IMR-90 (cell line): ENCODE results near the gene FNDC10. TPM values are rescaled to one million over a fixed set of nuclear protein-coding genes. Genes with fewer than 3 reads are reported as not detected.

ENCODE experiments used
- ATAC-seq: fragments of 200-7000 bp; cut with Tn5 transposase; 2 replicates; pipeline ENCODE4 v1.9.1; 2020; ENCODE audit warnings: low read depth, mild to moderate bottlenecking, moderate library complexity
- BruUV-seq: library from RNA; stranded (reverse); fragments of 400-500 nt; replicated peaks from 2 replicates; lab custom pipeline; 2021; lab: Mats Ljungman, UMichigan
- CTCF ChIA-PET: fragments of 300-600 bp; formaldehyde crosslinking; extraction: SDS; loops from one replicate; lab custom pipeline; 2021; ENCODE audit warnings: antibody characterized with exemption; lab: Yijun Ruan, JAX
- POLR2A ChIA-PET: fragments of 300-600 bp; sonication (Branson Sonifier 250); formaldehyde crosslinking; loops from one replicate; lab custom pipeline; 2022; ENCODE audit warnings: antibody characterized with exemption; ENCODE audit not compliant: unreplicated experiment; lab: Charles Lee
- DNase-seq: peaks from one replicate; pipeline ENCODE4 v3.0.0; 2013
- H2AFZ ChIP-seq: replicated peaks from 2 replicates; pipeline ENCODE3; 2013; ENCODE audit warnings: low read length, mild to moderate bottlenecking; ENCODE audit not compliant: poor library complexity
- H2AK5ac ChIP-seq: 2 replicates; pipeline ENCODE4 v1.6.1; 2013; ENCODE audit warnings: low read depth, low read length, inconsistent platforms
- H2AK9ac ChIP-seq: replicated peaks from 2 replicates; pipeline ENCODE3; 2013; ENCODE audit warnings: mild to moderate bottlenecking, low read depth, low read length, moderate library complexity; ENCODE audit not compliant: poor library complexity
- H2BK120ac ChIP-seq: 2 replicates; pipeline ENCODE4 v1.6.1; 2013; ENCODE audit warnings: low read depth, low read length, inconsistent platforms
- H2BK15ac ChIP-seq: 3 replicates; pipeline ENCODE4 v1.6.1; 2013; ENCODE audit warnings: low read depth, low read length, inconsistent platforms
- H2BK20ac ChIP-seq: 2 replicates; pipeline ENCODE4 v1.6.1; 2013; ENCODE audit warnings: low read depth, mild to moderate bottlenecking, inconsistent platforms, low read length, moderate library complexity
- H2BK5ac ChIP-seq: 2 replicates; pipeline ENCODE4 v1.6.1; 2013; ENCODE audit warnings: mild to moderate bottlenecking, low read depth, low read length, inconsistent platforms; ENCODE audit not compliant: poor library complexity, severe bottlenecking
- H3K14ac ChIP-seq: replicated peaks from 2 replicates; pipeline ENCODE4 v1.6.1; 2013; ENCODE audit warnings: low read depth, low read length, inconsistent platforms
- H3K18ac ChIP-seq: 2 replicates; pipeline ENCODE4 v1.6.1; 2013; ENCODE audit warnings: low read depth, low read length, control low read depth
- H3K23ac ChIP-seq: 2 replicates; pipeline ENCODE4 v1.6.1; 2013; ENCODE audit warnings: low read depth, low read length, inconsistent platforms
- H3K27ac ChIP-seq: 2 replicates; pipeline ENCODE4 v1.5.1; 2013; ENCODE audit warnings: mild to moderate bottlenecking, control low read depth, low read length; ENCODE audit not compliant: insufficient read depth
- H3K27me3 ChIP-seq: 2 replicates; pipeline ENCODE4 v1.6.1; 2013; ENCODE audit warnings: low read length; ENCODE audit not compliant: control insufficient read depth, insufficient read depth
- H3K36me3 ChIP-seq: 2 replicates; pipeline ENCODE4 v1.6.1; 2013; ENCODE audit warnings: low read length, mixed read lengths; ENCODE audit not compliant: control insufficient read depth, insufficient read depth
- H3K4ac ChIP-seq: 2 replicates; pipeline ENCODE4 v1.6.1; 2013; ENCODE audit warnings: low read depth, low read length, inconsistent platforms
- H3K4me1 ChIP-seq: 2 replicates; pipeline ENCODE4 v1.6.1; 2013; ENCODE audit warnings: low read length, mixed read lengths; ENCODE audit not compliant: control insufficient read depth, insufficient read depth
- H3K4me2 ChIP-seq: 2 replicates; pipeline ENCODE4 v1.6.1; 2013; ENCODE audit warnings: low read depth, mild to moderate bottlenecking, control low read depth, low read length, moderate library complexity
- H3K4me3 ChIP-seq: 2 replicates; pipeline ENCODE4 v1.5.1; 2013; ENCODE audit warnings: low read depth, mild to moderate bottlenecking, control low read depth, low read length, moderate library complexity; ENCODE audit not compliant: insufficient read depth
- H3K56ac ChIP-seq: 2 replicates; pipeline ENCODE4 v1.6.1; 2013; ENCODE audit warnings: low read length, inconsistent platforms; ENCODE audit not compliant: insufficient read depth; ENCODE audit errors: extremely low read depth
- H3K79me1 ChIP-seq, 2 experiments: 2 replicates each; pipeline ENCODE4 v1.6.1; 2013; ENCODE audit warnings: low read length in 2 of 2, inconsistent platforms in 1 of 2, low read depth in 1 of 2
- H3K9ac ChIP-seq: 2 replicates; pipeline ENCODE4 v1.6.1; 2013; ENCODE audit warnings: low read depth, low read length, control low read depth
- H3K9me1 ChIP-seq: 2 replicates; pipeline ENCODE4 v1.6.1; 2013; ENCODE audit warnings: low read length, inconsistent platforms; ENCODE audit not compliant: insufficient read depth
- H3K9me3 ChIP-seq: 2 replicates; pipeline ENCODE4 v1.6.1; 2013; ENCODE audit warnings: low read length; ENCODE audit not compliant: control insufficient read depth, insufficient read depth
- H4K20me1 ChIP-seq: 2 replicates; pipeline ENCODE4 v1.6.1; 2013; ENCODE audit warnings: low read length, inconsistent platforms; ENCODE audit not compliant: insufficient read depth
- H4K5ac ChIP-seq: 2 replicates; pipeline ENCODE4 v1.6.1; 2013; ENCODE audit warnings: mild to moderate bottlenecking, low read depth, low read length, control low read depth
- H4K8ac ChIP-seq, 2 experiments: 2 replicates each; pipeline ENCODE4 v1.6.1; 2013; ENCODE audit warnings: low read depth in 2 of 2, low read length in 2 of 2, control low read depth in 1 of 2, inconsistent platforms in 1 of 2
- H4K91ac ChIP-seq: 2 replicates; pipeline ENCODE4 v1.6.1; 2013; ENCODE audit warnings: low read depth, low read length, inconsistent platforms; ENCODE audit not compliant: insufficient read depth
- ELK1 ChIP-seq: fragments of 150-350 bp; IDR thresholded peaks from 2 replicates; pipeline ENCODE4 v1.6.1; 2016; ENCODE audit warnings: low read depth, mild to moderate bottlenecking, low read length, moderate library complexity, borderline replicate concordance
- MAZ ChIP-seq: IDR thresholded peaks from 2 replicates; pipeline ENCODE4 v1.6.1; 2012; ENCODE audit warnings: low read depth, mild to moderate bottlenecking, low read length, improper control_type of control experiment, moderate library complexity, borderline replicate concordance
- NFE2L2 ChIP-seq: fragments of 150-350 bp; IDR thresholded peaks from 2 replicates; pipeline ENCODE4 v1.6.1; 2016; ENCODE audit warnings: low read depth, mild to moderate bottlenecking, low read length
- POLR2A ChIP-seq: IDR thresholded peaks from 2 replicates; pipeline ENCODE4 v1.6.1; 2012; ENCODE audit warnings: mild to moderate bottlenecking, low read depth, low read length
- WGBS, 2 experiments: methylation state at CpG; one replicate each; pipeline versions ENCODE4 v1.1.5 to v1.1.7; 2013; ENCODE audit warnings: missing lambda C conversion rate in 2 of 2; ENCODE audit not compliant: insufficient read length in 1 of 2; ENCODE audit errors: extremely low coverage in 2 of 2; 5-methylcytosine and 5-hydroxymethylcytosine counted together
- dilution Hi-C: fragments of 300-500 bp; cut with HindIII; formaldehyde crosslinking; loops from one replicate; pipeline ENCODE4 v1.14.3; 2018; ENCODE audit warnings: low sequenced_read_pairs; ENCODE audit not compliant: unreplicated experiment
- in situ Hi-C: fragments of 300-500 bp; cut with MboI; formaldehyde crosslinking; loops from 3 replicates; pipeline ENCODE4 v1.14.3; 2019; ENCODE audit warnings: low sequenced_read_pairs, inconsistent platforms, mixed read lengths
- intact Hi-C: fragments of 100-400 bp; cut with micrococcal nuclease; formaldehyde crosslinking; loops from 2 replicates; pipeline ENCODE4 v1.10.0; 2022
- polyA plus RNA-seq, 3 experiments: library from polyadenylated mRNA; depleted of rRNA; stranded (reverse); fragments of >200 nt; gene quantifications; 2 replicates each; pipeline ENCODE4 v1.2.3, GENCODE V29; 2012; ENCODE audit warnings: low replicate concordance in 1 of 3
- total RNA-seq: library from RNA; depleted of rRNA; stranded (reverse); fragments of >200 nt; gene quantifications from 2 replicates; pipeline ENCODE4 v1.2.3, GENCODE V29; 2012

Gene FNDC10
- total and polyA plus RNA-seq, 2 of the 4 experiments (the other 2 are of a cell fraction) = 0.36 to 5.8 TPM

GRCh38 chr1:1563688-1564087 is 36.2 kb downstream of the FNDC10 start:
- H2AK5ac ChIP-seq = no peak overlapping the region
- H2AFZ ChIP-seq = no peak overlapping the region
- H2BK15ac ChIP-seq = no peak overlapping the region
- no peak overlapping the region for H3K56ac ChIP-seq
- no peak overlapping the region for H4K8ac ChIP-seq
- no peak overlapping the region for H4K5ac ChIP-seq
- ChIA-PET POLR2A (no interaction called here), CTCF (no interaction called here)
- H2AK9ac ChIP-seq = no peak overlapping the region
- H3K14ac ChIP-seq = no peak overlapping the region
- dilution Hi-C loops (no loop called here), intact Hi-C loops (no loop called here), in situ Hi-C loops (no loop called here)
- no peak overlapping the region for H3K27ac ChIP-seq
- no peaks in the 10 kb centered on the region for H3K9me3 ChIP-seq
- peaks cover 19% of the 10 kb centered on the region; the same call in 1 of the 2 replicates for H3K9me1 ChIP-seq
- no peak overlapping the region for H3K4ac ChIP-seq
- H3K4me1 ChIP-seq = peaks cover 2% of the 10 kb centered on the region; the same call in 1 of the 2 replicates
- H3K9ac ChIP-seq = no peak overlapping the region
- no peak overlapping the region for H2BK5ac ChIP-seq
- no peak overlapping the region for H2BK120ac ChIP-seq
- BruUV-seq = no TSS peak
- DNase-seq (no peak), ATAC-seq (no peak)
- peaks cover 18 to 69% of the 10 kb centered on the region in 2 experiments for H3K79me1 ChIP-seq
- 97% methylated on average over 11 of the region's 12 CpGs; no CpG with 5 or more reads in 1 of the 2 experiments for WGBS, 2 experiments
- H4K20me1 ChIP-seq = peaks cover 70% of the 10 kb centered on the region
- TF ChIP-seq POLR2A (no peak), ELK1 (no peak), NFE2L2 (no peak), MAZ (no peak)
- H3K23ac ChIP-seq = no peak overlapping the region
- H3K4me3 ChIP-seq = no peak overlapping the region
- no peak overlapping the region for H2BK20ac ChIP-seq
- H3K18ac ChIP-seq = no peak overlapping the region
- H4K91ac ChIP-seq = no peak overlapping the region
- peaks cover 54% of the 10 kb centered on the region for H3K36me3 ChIP-seq
- no peaks in the 10 kb centered on the region for H3K27me3 ChIP-seq
- no peak overlapping the region for H3K4me2 ChIP-seq
